ENCODE data around the gene FGF12.

FGF12 gene

GRCh38 chr3:192331749-192332385 lies 395.5 kb downstream of the FGF12 start:
- no peak for TF ChIP-seq CTCF (IDR thresholded peaks at IDR 0.05; ENCODE audit: insufficient read depth, low read depth, low read length, missing control alignments)
- no peak overlapping the region for H3K4me3 ChIP-seq (ENCODE audit: low read depth, low read length)
- DNase-seq (ENCODE audit: low read depth) = no peak

GRCh38 chr3:192326656-192327055 lies 400.7 kb downstream of the FGF12 start:
- no peak overlapping the region for H3K4me3 ChIP-seq (ENCODE audit: low read depth, low read length)
- no peak for DNase-seq (ENCODE audit: low read depth)
- TF ChIP-seq CTCF (IDR thresholded peaks at IDR 0.05; ENCODE audit: insufficient read depth, low read depth, low read length, missing control alignments) = no peak

GRCh38 chr3:192317564-192317963 lies 409.8 kb downstream of the FGF12 start:
- no peak for DNase-seq (ENCODE audit: low read depth)
- H3K4me3 ChIP-seq (ENCODE audit: low read depth, low read length) = no peak overlapping the region
- TF ChIP-seq CTCF (IDR thresholded peaks at IDR 0.05; ENCODE audit: insufficient read depth, low read depth, low read length, missing control alignments) = no peak

- TF ChIP-seq CTCF (IDR thresholded peaks at IDR 0.05; ENCODE audit: insufficient read depth, low read depth, low read length, missing control alignments) = no peak
- no peak for DNase-seq (ENCODE audit: low read depth)
- no peak overlapping the region for H3K4me3 ChIP-seq (ENCODE audit: low read depth, low read length)
These were observed 413.7 kb downstream of the FGF12 start for GRCh38 chr3:192313605-192314004.

- no peak for DNase-seq (ENCODE audit: low read depth)
- TF ChIP-seq CTCF (IDR thresholded peaks at IDR 0.05; ENCODE audit: insufficient read depth, low read depth, low read length, missing control alignments) = no peak
- no peak overlapping the region for H3K4me3 ChIP-seq (ENCODE audit: low read depth, low read length)
These were observed 419.7 kb downstream of the FGF12 start for GRCh38 chr3:192307631-192308030.

- no peak overlapping the region for H3K4me3 ChIP-seq (ENCODE audit: low read depth, low read length)
- no peak for TF ChIP-seq CTCF (IDR thresholded peaks at IDR 0.05; ENCODE audit: insufficient read depth, low read depth, low read length, missing control alignments)
- no peak for DNase-seq (ENCODE audit: low read depth)
These were observed 424.1 kb downstream of the FGF12 start for GRCh38 chr3:192303235-192303634.

GRCh38 chr3:192302721-192303120 lies 424.6 kb downstream of the FGF12 start:
- TF ChIP-seq CTCF (IDR thresholded peaks at IDR 0.05; ENCODE audit: insufficient read depth, low read depth, low read length, missing control alignments) = no peak
- no peak for DNase-seq (ENCODE audit: low read depth)
- no peak overlapping the region for H3K4me3 ChIP-seq (ENCODE audit: low read depth, low read length)

All from GM12865 (cell line).